HG03060 (cell line): ENCODE results near the gene C22orf42.
"Not testable (repeated sequence)": the region's sequence is repeated elsewhere in the genome, so short reads cannot be mapped to it uniquely, and the experiment has no call there.

Source experiments
- ATAC-seq: cut with Tn5 transposase; IDR thresholded peaks from one replicate; pipeline ENCODE4 v1.9.1; 2021; ENCODE audit warnings: low read depth, moderate number of reproducible peaks; ENCODE audit not compliant: unreplicated experiment

C22orf42 gene

GRCh38 chr22:32191021-32191420, 31.9 kb upstream of the C22orf42 start:
- ATAC-seq = not testable (repeated sequence)

- ATAC-seq = no peak
Observed at GRCh38 chr22:32185821-32186220, 26.7 kb upstream of the C22orf42 start.

GRCh38 chr22:32183625-32184024, 24.5 kb upstream of the C22orf42 start:
- no peak for ATAC-seq

GRCh38 chr22:32181043-32181442, 21.9 kb upstream of the C22orf42 start:
- ATAC-seq = no peak

- ATAC-seq = no peak
Observed at GRCh38 chr22:32177221-32177765, 18.2 kb upstream of the C22orf42 start.

- ATAC-seq = no peak
Observed at GRCh38 chr22:32175683-32176644, 16.9 kb upstream of the C22orf42 start.

GRCh38 chr22:32175115-32175514, 16.0 kb upstream of the C22orf42 start:
- no peak for ATAC-seq

GRCh38 chr22:32165681-32166080, 6.6 kb upstream of the C22orf42 start:
- no peak for ATAC-seq

- no peak for ATAC-seq
Observed at GRCh38 chr22:32164075-32164860, 5.2 kb upstream of the C22orf42 start.

- not testable (repeated sequence) for ATAC-seq
Observed at GRCh38 chr22:32160411-32160810, 1.3 kb upstream of the C22orf42 start.

GRCh38 chr22:32157632-32158031, 1.5 kb downstream of the C22orf42 start:
- ATAC-seq = not testable (repeated sequence)

GRCh38 chr22:32154727-32155126, 4.4 kb downstream of the C22orf42 start:
- not testable (repeated sequence) for ATAC-seq

GRCh38 chr22:32151641-32152040, 7.5 kb downstream of the C22orf42 start:
- not testable (repeated sequence) for ATAC-seq

GRCh38 chr22:32150647-32151046, 8.5 kb downstream of the C22orf42 start:
- not testable (repeated sequence) for ATAC-seq

- ATAC-seq = not testable (repeated sequence)
Observed at GRCh38 chr22:32148372-32148771, 10.7 kb downstream of the C22orf42 start.

- ATAC-seq = not testable (repeated sequence)
Observed at GRCh38 chr22:32147128-32147527, 12.0 kb downstream of the C22orf42 start.

- no peak for ATAC-seq
Observed at GRCh38 chr22:32144496-32145274, 14.4 kb downstream of the C22orf42 start.

GRCh38 chr22:32142600-32142999, 16.5 kb downstream of the C22orf42 start:
- no peak for ATAC-seq

GRCh38 chr22:32140688-32141087, 18.4 kb downstream of the C22orf42 start:
- not testable (repeated sequence) for ATAC-seq

- not testable (repeated sequence) for ATAC-seq
Observed at GRCh38 chr22:32138576-32138975, 20.5 kb downstream of the C22orf42 start.
